Measurements from ENCODE around the gene DNAJB13. TPM values are rescaled to one million over a fixed set of nuclear protein-coding genes. Genes with fewer than 3 reads are reported as not detected.
A peak's percentile ranks its signal among the peaks of the same experiment; 100 is the strongest.

DNAJB13 gene
- total and polyA plus RNA-seq, 2 donors (not counting 1 experiment from before 2014, with no cell fraction given): 0.15 to 0.27 TPM

DNA sequence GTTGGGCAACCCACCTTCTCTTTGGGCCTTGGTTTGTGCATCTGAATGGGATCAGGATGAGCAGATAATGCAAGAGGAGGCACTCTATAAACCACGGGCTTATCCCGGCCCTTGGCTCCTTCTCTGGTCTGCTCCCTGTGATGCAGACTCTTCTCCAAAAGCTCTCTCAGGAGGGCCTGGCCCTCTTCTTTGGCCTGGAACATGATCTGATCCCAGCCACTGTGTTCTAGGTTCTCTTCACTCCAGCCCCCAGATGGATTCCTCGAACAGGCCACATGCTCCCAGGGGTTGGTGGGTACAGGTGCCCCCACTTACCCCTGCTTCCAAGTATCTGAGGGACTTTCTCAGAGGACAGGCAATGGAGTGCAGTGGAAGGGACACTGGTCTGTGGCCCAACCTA lies 66.8 kb downstream of the DNAJB13 start:
- DNase-seq (no peak), ATAC-seq (ENCODE audit: low read depth) (no peak)
- peaks cover 1 to 16% of the 10 kb centered on the region in 2 experiments for H3K36me3 ChIP-seq (replicated peaks in 1 of 2; ENCODE audit: control extremely low read depth in 1 of 2, control insufficient read depth in 1 of 2, extremely low read depth in 1 of 2, insufficient read depth in 2 of 2, low read length in 1 of 2)
- no peak overlapping the region for H3K9ac ChIP-seq (ENCODE audit: low read length)
- peaks cover 7% of the 10 kb centered on the region for H3K79me2 ChIP-seq (ENCODE audit: control insufficient read depth, insufficient read depth, low read length)
- H3K4me1 Mint-ChIP-seq: peaks cover 38% of the 10 kb centered on the region
- CTCF ChIA-PET: interaction anchor here (0.9 to 1.5 kb wide), 3 partner anchors 9 to 38 kb away, joined by 3 read pairs; partner anchors contain the start of gene UCP3
- H3K9me3 ChIP-seq (ENCODE audit: control extremely low read depth in 1 of 3, control insufficient read depth in 2 of 3, insufficient read depth in 1 of 3, low read length in 2 of 3): no peaks in the 10 kb centered on the region
- H3K4me3 Mint-ChIP-seq: no peak overlapping the region
- WGBS (ENCODE audit: insufficient coverage): 100% methylated on average over 3 of the region's 3 CpGs
- H3K4me3 ChIP-seq (ENCODE audit: control extremely low read depth in 1 of 5, extremely low read depth in 1 of 5, insufficient read depth in 1 of 5, low read depth in 2 of 5, low read length in 4 of 5): no peak overlapping the region
- H2AFZ ChIP-seq (ENCODE audit: insufficient read depth, low read depth, low read length, poor library complexity, severe bottlenecking): no peak overlapping the region
- intact Hi-C loops (cut with micrococcal nuclease): no loop called here
- no peaks in the 10 kb centered on the region for H3K27me3 ChIP-seq (replicated peaks in 1 of 4; ENCODE audit: control extremely low read depth in 1 of 4, control insufficient read depth in 3 of 4, insufficient read depth in 4 of 4, low read length in 3 of 4)
- no peak overlapping the region for H3K4me2 ChIP-seq (replicated peaks; ENCODE audit: low read depth, low read length, poor library complexity, severe bottlenecking)
- H3K9me3 Mint-ChIP-seq (ENCODE audit: insufficient read depth): no peaks in the 10 kb centered on the region
- H3K4me1 ChIP-seq (ENCODE audit: control insufficient read depth in 2 of 2, insufficient read depth in 2 of 2, low read length in 2 of 2): peaks cover 46 to 69% of the 10 kb centered on the region in 2 donors
- POLR2A ChIA-PET: no interaction called here
- H3K27ac Mint-ChIP-seq: no peak overlapping the region
- no peaks in the 10 kb centered on the region for H3K27me3 Mint-ChIP-seq
- TF ChIP-seq, protein P1, sequence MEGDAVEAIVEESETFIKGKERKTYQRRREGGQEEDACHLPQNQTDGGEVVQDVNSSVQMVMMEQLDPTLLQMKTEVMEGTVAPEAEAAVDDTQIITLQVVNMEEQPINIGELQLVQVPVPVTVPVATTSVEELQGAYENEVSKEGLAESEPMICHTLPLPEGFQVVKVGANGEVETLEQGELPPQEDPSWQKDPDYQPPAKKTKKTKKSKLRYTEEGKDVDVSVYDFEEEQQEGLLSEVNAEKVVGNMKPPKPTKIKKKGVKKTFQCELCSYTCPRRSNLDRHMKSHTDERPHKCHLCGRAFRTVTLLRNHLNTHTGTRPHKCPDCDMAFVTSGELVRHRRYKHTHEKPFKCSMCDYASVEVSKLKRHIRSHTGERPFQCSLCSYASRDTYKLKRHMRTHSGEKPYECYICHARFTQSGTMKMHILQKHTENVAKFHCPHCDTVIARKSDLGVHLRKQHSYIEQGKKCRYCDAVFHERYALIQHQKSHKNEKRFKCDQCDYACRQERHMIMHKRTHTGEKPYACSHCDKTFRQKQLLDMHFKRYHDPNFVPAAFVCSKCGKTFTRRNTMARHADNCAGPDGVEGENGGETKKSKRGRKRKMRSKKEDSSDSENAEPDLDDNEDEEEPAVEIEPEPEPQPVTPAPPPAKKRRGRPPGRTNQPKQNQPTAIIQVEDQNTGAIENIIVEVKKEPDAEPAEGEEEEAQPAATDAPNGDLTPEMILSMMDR (IDR thresholded peaks at IDR 0.05): no peak
- no peak for TF ChIP-seq EZH2 (IDR thresholded peaks at IDR 0.05; ENCODE audit: borderline replicate concordance, insufficient read depth, low read depth, low read length, poor library complexity, severe bottlenecking)
- H4K20me1 ChIP-seq (ENCODE audit: control insufficient read depth, insufficient read depth, low read length, poor library complexity, severe bottlenecking): no peaks in the 10 kb centered on the region
- no peak overlapping the region for H3K27ac ChIP-seq (ENCODE audit: low read length in 2 of 2)

DNA sequence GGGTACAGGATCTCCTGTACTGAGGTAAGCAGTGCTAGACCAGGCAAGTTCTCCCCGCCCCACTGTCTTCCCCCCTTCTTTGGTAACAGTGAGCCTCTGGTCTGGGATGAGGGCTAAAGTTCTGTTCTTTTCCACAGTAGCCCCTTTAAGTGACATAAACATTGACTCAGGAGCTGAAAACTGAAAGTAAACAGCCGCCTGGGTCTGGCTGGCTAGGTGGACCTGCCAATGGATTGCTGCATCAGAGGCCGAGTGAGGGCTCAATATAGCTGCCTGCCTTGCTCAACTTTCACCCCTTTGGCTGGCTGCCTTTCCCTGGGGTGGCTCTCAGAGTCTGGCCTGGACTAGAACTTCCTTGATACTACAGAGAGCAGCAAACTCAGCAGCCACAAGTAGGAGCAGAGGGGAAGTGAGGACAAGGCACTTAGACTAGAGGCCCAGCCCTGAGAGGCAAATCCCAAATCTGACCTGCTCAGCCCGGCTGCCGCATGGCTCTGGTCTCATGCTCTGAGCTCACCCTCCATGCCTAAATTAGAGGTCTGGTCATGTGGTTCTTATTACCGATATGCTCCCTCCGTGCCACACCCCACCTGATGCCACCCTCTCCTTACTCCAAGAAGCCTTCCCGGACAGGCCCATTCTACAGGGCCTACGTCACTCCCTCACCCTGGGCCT lies 67.6 kb downstream of the DNAJB13 start:
- no peak for TF ChIP-seq EZH2 (IDR thresholded peaks at IDR 0.05; ENCODE audit: borderline replicate concordance, insufficient read depth, low read depth, low read length, poor library complexity, severe bottlenecking)
- TF ChIP-seq, protein P1 (IDR thresholded peaks at IDR 0.05): no peak
- H3K4me1 Mint-ChIP-seq: peaks cover 37% of the 10 kb centered on the region
- Histone ChIP-seq H3K9me3 (ENCODE audit: control extremely low read depth in 1 of 3, control insufficient read depth in 2 of 3, insufficient read depth in 1 of 3, low read length in 2 of 3) (no peaks in the 10 kb centered on the region), H4K20me1 (ENCODE audit: control insufficient read depth, insufficient read depth, low read length, poor library complexity, severe bottlenecking) (no peaks in the 10 kb centered on the region), H3K27ac (ENCODE audit: low read length in 2 of 2) (no peak overlapping the region), H2AFZ (ENCODE audit: insufficient read depth, low read depth, low read length, poor library complexity, severe bottlenecking) (no peak overlapping the region), H3K9ac (ENCODE audit: low read length) (no peak overlapping the region), H3K79me2 (ENCODE audit: control insufficient read depth, insufficient read depth, low read length) (peaks cover under 1% of the 10 kb centered on the region), H3K4me2 (replicated peaks; ENCODE audit: low read depth, low read length, poor library complexity, severe bottlenecking) (no peak overlapping the region), H3K27me3 (replicated peaks in 1 of 4; ENCODE audit: control extremely low read depth in 1 of 4, control insufficient read depth in 3 of 4, insufficient read depth in 4 of 4, low read length in 3 of 4) (no peaks in the 10 kb centered on the region), H3K4me3 (ENCODE audit: control extremely low read depth in 1 of 5, extremely low read depth in 1 of 5, insufficient read depth in 1 of 5, low read depth in 2 of 5, low read length in 4 of 5) (no peak overlapping the region), H3K36me3 (replicated peaks in 1 of 2; ENCODE audit: control extremely low read depth in 1 of 2, control insufficient read depth in 1 of 2, extremely low read depth in 1 of 2, insufficient read depth in 2 of 2, low read length in 1 of 2) (peaks cover 1 to 13% of the 10 kb centered on the region in 2 experiments), H3K4me1 (ENCODE audit: control insufficient read depth in 2 of 2, insufficient read depth in 2 of 2, low read length in 2 of 2) (peaks cover 42 to 67% of the 10 kb centered on the region in 2 donors)
- intact Hi-C loops (cut with micrococcal nuclease): no loop called here
- peak overlapping the region; percentile 5 for H3K27ac Mint-ChIP-seq
- H3K27me3 Mint-ChIP-seq: no peaks in the 10 kb centered on the region
- 87% methylated on average over 9 of the region's 9 CpGs for WGBS (ENCODE audit: insufficient coverage)
- no peaks in the 10 kb centered on the region for H3K9me3 Mint-ChIP-seq (ENCODE audit: insufficient read depth)
- DNase-seq (no peak), ATAC-seq (ENCODE audit: low read depth) (no peak)
- POLR2A ChIA-PET: interaction anchor here (5.1 kb wide), 1 partner anchor 37 kb away, joined by 28 read pairs; the partner anchor contains the start of gene UCP2
- H3K4me3 Mint-ChIP-seq: no peak overlapping the region
- CTCF ChIA-PET: interaction anchor here (1.0 to 1.5 kb wide), 2 partner anchors 16 to 38 kb away, joined by 3 read pairs; no protein-coding TSS in a partner anchor
